PFSK-1 (cell line): ENCODE data around the gene RNF7.

Experiments
- FOXP2 ChIP-seq: optimal IDR thresholded peaks from 2 replicates; pipeline ENCODE3; 2011; ENCODE audit warnings: borderline replicate concordance, control low read depth, inconsistent platforms; ENCODE audit not compliant: insufficient read depth; ENCODE audit errors: extremely low read length, extremely low read depth
- POLR2AphosphoS5 ChIP-seq: IDR thresholded peaks from 2 replicates; pipeline ENCODE4 v1.6.1; 2012; ENCODE audit warnings: low read depth, mild to moderate bottlenecking, control low read depth, low read length, moderate library complexity
- REST ChIP-seq, 2 experiments: IDR thresholded peaks; 2 replicates each; pipeline versions ENCODE4 v1.6.1 to v1.8.0; 2011 to 2012; ENCODE audit warnings: low read depth in 2 of 2, low read length in 2 of 2, control low read depth in 1 of 2, inconsistent platforms in 1 of 2, mild to moderate bottlenecking in 1 of 2, moderate library complexity in 1 of 2; ENCODE audit not compliant: insufficient read depth in 1 of 2
- SIN3A ChIP-seq: IDR thresholded peaks from 2 replicates; pipeline ENCODE4 v1.6.1; 2012; ENCODE audit warnings: mild to moderate bottlenecking, low read length, moderate library complexity, borderline replicate concordance; ENCODE audit not compliant: insufficient read depth
- TAF1 ChIP-seq: IDR thresholded peaks from 2 replicates; pipeline ENCODE4 v1.6.1; 2012; ENCODE audit warnings: low read length, control low read depth, borderline replicate concordance; ENCODE audit not compliant: insufficient read depth

The RNF7 gene

DNA sequence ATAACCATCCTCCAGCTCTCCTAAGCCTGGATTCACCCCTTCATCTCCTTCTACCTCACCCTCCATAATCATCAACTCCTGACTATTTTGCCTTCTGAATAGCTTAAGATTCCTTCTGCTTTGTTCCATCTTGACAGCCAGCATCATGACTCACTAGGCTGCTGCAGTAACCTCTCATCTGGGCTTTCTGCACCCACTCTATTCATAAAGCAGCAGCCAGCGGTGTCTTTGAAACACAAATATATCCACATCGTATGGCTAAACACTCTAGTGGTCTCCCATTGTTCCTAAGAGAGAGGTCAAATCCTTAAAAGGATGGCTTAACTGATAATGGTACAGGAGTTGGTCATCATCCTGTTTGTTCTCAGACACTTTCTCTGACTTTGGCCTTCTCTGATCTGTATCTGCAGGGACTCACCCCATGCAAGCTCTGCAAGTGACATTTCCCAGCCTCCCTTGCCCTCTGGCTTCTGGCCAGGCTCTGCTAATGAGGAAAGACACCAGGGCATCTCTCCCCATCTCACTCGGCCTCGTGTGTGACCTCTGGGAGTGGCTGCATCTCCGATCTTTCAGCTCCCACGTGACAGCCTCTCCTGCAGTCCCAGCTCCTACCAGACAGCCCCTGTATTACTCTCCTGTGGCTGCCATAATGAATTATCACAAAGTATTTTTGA lies 31.3 kb downstream of the RNF7 start:
- no peak for TF ChIP-seq TAF1
- TF ChIP-seq FOXP2, result no peak
- no peak for TF ChIP-seq REST (IDR thresholded peaks at IDR 0.05; ENCODE audit: insufficient read depth in 1 of 2, low read depth in 2 of 2, low read length in 2 of 2)
- TF ChIP-seq SIN3A, result no peak
- no peak for TF ChIP-seq POLR2AphosphoS5

DNA sequence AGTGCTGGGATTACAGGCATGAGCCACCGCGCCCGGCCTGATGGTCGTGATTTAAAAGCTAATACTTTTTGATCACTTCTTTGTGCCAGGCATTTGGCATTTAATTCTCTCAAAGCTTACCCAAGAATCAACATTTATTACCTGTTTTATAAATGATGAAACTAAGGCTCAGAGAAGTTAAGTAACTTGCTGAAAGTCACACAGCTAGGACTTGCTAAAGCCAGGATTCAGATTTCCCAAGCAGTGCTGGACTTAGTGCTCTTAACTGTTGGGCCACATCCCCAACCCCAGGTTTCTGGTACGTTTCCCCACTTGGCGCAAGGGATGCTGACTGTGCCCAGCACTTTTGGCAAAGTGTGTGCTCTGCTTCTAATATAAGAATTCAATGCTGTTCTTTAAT lies 35.6 kb downstream of the RNF7 start:
- no peak for TF ChIP-seq POLR2AphosphoS5
- TF ChIP-seq SIN3A, result no peak
- TF ChIP-seq REST (IDR thresholded peaks at IDR 0.05; ENCODE audit: insufficient read depth in 1 of 2, low read depth in 2 of 2, low read length in 2 of 2), result no peak
- no peak for TF ChIP-seq FOXP2
- no peak for TF ChIP-seq TAF1

DNA sequence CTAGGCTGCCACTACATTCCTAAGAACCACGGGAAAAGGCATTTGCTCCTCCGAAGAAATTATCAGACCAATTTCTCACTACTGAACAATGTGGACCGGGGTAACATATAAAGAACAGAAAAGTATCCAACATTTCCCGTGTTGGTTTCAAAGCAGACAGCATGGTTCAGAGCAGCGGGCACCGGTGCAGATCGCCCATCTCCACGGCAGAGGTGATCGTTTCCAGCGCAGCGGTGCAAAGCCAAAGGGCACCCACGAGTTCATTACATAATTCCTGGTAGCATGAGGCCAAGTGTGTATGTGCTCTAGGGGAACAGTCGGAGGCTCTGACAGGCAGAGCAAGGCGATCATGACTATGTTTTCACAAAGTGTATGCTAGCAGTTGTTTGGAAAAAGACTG lies 38.3 kb downstream of the RNF7 start:
- TF ChIP-seq SIN3A (no peak), POLR2AphosphoS5 (no peak), FOXP2 (no peak), TAF1 (no peak), REST (IDR thresholded peaks at IDR 0.05; ENCODE audit: insufficient read depth in 1 of 2, low read depth in 2 of 2, low read length in 2 of 2) (no peak)

- TF ChIP-seq TAF1 (no peak), SIN3A (no peak), REST (IDR thresholded peaks at IDR 0.05; ENCODE audit: insufficient read depth in 1 of 2, low read depth in 2 of 2, low read length in 2 of 2) (no peak), POLR2AphosphoS5 (no peak), FOXP2 (no peak)
Observed at GRCh38 chr3:141776885-141777284, 38.8 kb downstream of the RNF7 start.

GRCh38 chr3:141777957-141778813 lies 40.1 kb downstream of the RNF7 start:
- TF ChIP-seq TAF1 (no peak), SIN3A (no peak), POLR2AphosphoS5 (no peak)
